GM12892 (cell line): ENCODE data around the gene ZBTB12.
A peak's percentile ranks its signal among the peaks of the same experiment; 100 is the strongest.
"Not testable (repeated sequence)": the region's sequence is repeated elsewhere in the genome, so short reads cannot be mapped to it uniquely, and the experiment has no call there.

Experiments
- DNase-seq: peaks from one replicate; pipeline ENCODE4 v3.0.0; 2011; ENCODE audit not compliant: insufficient read length
- FAIRE-seq: peaks from 2 replicates; lab custom pipeline; 2011; peaks lifted over from hg19 to GRCh38; lab: Jason Lieb, UNC
- POLR2A ChIP-seq: IDR thresholded peaks from 2 replicates; pipeline ENCODE4 v1.6.1; 2011; ENCODE audit warnings: low read depth, low read length, control low read depth
- POLR2AphosphoS5 ChIP-seq: IDR thresholded peaks from 2 replicates; pipeline ENCODE4 v1.6.1; 2011; ENCODE audit warnings: low read depth, low read length, control low read depth
- TAF1 ChIP-seq: IDR thresholded peaks from 2 replicates; pipeline ENCODE4 v1.6.1; 2011; ENCODE audit warnings: low read depth, mild to moderate bottlenecking, control low read depth, low read length, borderline replicate concordance

The ZBTB12 gene

GRCh38 chr6:31919624-31920303 is 17.9 kb upstream of the ZBTB12 start:
- TF ChIP-seq POLR2A (no peak), POLR2AphosphoS5 (no peak), TAF1 (no peak)
- no peak for FAIRE-seq
- no peak for DNase-seq

GRCh38 chr6:31918069-31918720 is 16.3 kb upstream of the ZBTB12 start:
- TF ChIP-seq TAF1 (no peak), POLR2A (no peak), POLR2AphosphoS5 (no peak)
- no peak for FAIRE-seq
- no peak for DNase-seq

GRCh38 chr6:31915756-31916155 is 13.9 kb upstream of the ZBTB12 start:
- FAIRE-seq (no peak), DNase-seq (no peak)
- TF ChIP-seq TAF1 (no peak), POLR2A (no peak), POLR2AphosphoS5 (no peak)

GRCh38 chr6:31915351-31915750 is 13.5 kb upstream of the ZBTB12 start:
- DNase-seq (no peak), FAIRE-seq (no peak)
- no peak for TF ChIP-seq POLR2A
- no peak for TF ChIP-seq POLR2AphosphoS5
- no peak for TF ChIP-seq TAF1

GRCh38 chr6:31911826-31912585 is 10.1 kb upstream of the ZBTB12 start:
- no peak for TF ChIP-seq TAF1
- TF ChIP-seq POLR2A = no peak
- TF ChIP-seq POLR2AphosphoS5 = no peak
- FAIRE-seq (no peak), DNase-seq (no peak)

- FAIRE-seq, DNase-seq: not testable (repeated sequence)
Observed at GRCh38 chr6:31909298-31909697, 7.4 kb upstream of the ZBTB12 start.

- DNase-seq (no peak), FAIRE-seq (peak; percentile 33)
Observed at GRCh38 chr6:31908791-31909190, 6.9 kb upstream of the ZBTB12 start.

GRCh38 chr6:31908255-31908654 is 6.4 kb upstream of the ZBTB12 start:
- DNase-seq, FAIRE-seq: not testable (repeated sequence)

More at GRCh38 chr6:31908791-31909190, 6.9 kb upstream of the ZBTB12 start:
- TF ChIP-seq TAF1 = no peak

- no peak for FAIRE-seq
Observed at GRCh38 chr6:31907158-31907813, 5.4 kb upstream of the ZBTB12 start.

GRCh38 chr6:31906727-31907126 is 4.8 kb upstream of the ZBTB12 start:
- DNase-seq, FAIRE-seq: not testable (repeated sequence)

More at GRCh38 chr6:31907158-31907813, 5.4 kb upstream of the ZBTB12 start:
- TF ChIP-seq TAF1 = no peak
- no peak for TF ChIP-seq POLR2A
- TF ChIP-seq POLR2AphosphoS5 = no peak
- DNase-seq = no peak

GRCh38 chr6:31906122-31906521 is 4.2 kb upstream of the ZBTB12 start:
- TF ChIP-seq TAF1 (no peak), POLR2AphosphoS5 (no peak), POLR2A (no peak)
- FAIRE-seq (no peak), DNase-seq (no peak)

GRCh38 chr6:31905041-31905440 is 3.2 kb upstream of the ZBTB12 start:
- TF ChIP-seq TAF1 = no peak
- no peak for TF ChIP-seq POLR2AphosphoS5
- TF ChIP-seq POLR2A = no peak
- FAIRE-seq (no peak), DNase-seq (no peak)
